Hepatocyte (in vitro differentiated cells): Measurements from ENCODE around the gene GRID1.

Experiments used
- EZH2 ChIP-seq: fragments of 200-600 bp; sonication (generic); IDR thresholded peaks from 2 replicates; pipeline ENCODE4 v1.6.1; 2016; ENCODE audit warnings: antibody characterized with exemption, mild to moderate bottlenecking, borderline replicate concordance
- EZH2phosphoT487 ChIP-seq: fragments of 200-600 bp; sonication (generic); IDR thresholded peaks from one replicate; pipeline ENCODE4 v1.6.1; 2018; ENCODE audit warnings: antibody characterized with exemption, mild to moderate bottlenecking, low read depth, moderate library complexity; ENCODE audit not compliant: unreplicated experiment, severe bottlenecking
- TF ChIP-seq, protein P1 (sequence below): fragments of 200-600 bp; sonication (generic); IDR thresholded peaks from 2 replicates; pipeline ENCODE4 v1.5.1; 2016; ENCODE audit warnings: antibody characterized with exemption, mild to moderate bottlenecking; ENCODE audit not compliant: poor library complexity

DNA sequence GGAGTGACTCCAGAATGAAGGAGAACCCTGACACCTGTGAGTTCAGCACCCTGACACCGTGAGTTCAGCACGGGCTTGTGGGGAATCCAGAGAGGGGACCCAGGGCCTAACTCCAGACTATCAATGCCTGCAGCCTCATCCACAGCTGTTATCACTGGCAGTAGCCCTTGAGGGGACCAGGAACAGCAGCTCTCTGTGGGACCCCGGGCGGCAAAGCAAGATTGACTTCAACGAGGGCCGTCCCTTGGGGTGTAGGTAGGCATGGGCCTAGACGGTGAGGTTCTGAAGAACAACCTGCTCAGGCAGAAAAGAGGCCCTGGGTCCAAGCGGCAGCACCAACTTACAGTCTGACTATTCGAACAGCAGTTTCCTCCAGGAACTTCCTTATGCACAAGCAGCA lies 8.9 kb downstream of the GRID1 start:
- no peak for TF ChIP-seq EZH2
- TF ChIP-seq, protein P1, sequence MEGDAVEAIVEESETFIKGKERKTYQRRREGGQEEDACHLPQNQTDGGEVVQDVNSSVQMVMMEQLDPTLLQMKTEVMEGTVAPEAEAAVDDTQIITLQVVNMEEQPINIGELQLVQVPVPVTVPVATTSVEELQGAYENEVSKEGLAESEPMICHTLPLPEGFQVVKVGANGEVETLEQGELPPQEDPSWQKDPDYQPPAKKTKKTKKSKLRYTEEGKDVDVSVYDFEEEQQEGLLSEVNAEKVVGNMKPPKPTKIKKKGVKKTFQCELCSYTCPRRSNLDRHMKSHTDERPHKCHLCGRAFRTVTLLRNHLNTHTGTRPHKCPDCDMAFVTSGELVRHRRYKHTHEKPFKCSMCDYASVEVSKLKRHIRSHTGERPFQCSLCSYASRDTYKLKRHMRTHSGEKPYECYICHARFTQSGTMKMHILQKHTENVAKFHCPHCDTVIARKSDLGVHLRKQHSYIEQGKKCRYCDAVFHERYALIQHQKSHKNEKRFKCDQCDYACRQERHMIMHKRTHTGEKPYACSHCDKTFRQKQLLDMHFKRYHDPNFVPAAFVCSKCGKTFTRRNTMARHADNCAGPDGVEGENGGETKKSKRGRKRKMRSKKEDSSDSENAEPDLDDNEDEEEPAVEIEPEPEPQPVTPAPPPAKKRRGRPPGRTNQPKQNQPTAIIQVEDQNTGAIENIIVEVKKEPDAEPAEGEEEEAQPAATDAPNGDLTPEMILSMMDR = no peak
- TF ChIP-seq EZH2phosphoT487 = no peak
